H9 (cell line): ENCODE results near the gene MGAT4B. TPM values are rescaled to one million over a fixed set of nuclear protein-coding genes. Genes with fewer than 3 reads are reported as not detected.

Experiments used
- DNase-seq: peaks from one replicate; pipeline ENCODE4 v3.0.0-alpha.2; 2017
- H2AFZ ChIP-seq: one replicate; pipeline ENCODE4 v1.6.1; 2013; ENCODE audit warnings: mild to moderate bottlenecking, low read length, control low read depth, moderate library complexity
- H2AK5ac ChIP-seq: 2 replicates; pipeline ENCODE4 v1.6.1; 2013; ENCODE audit warnings: low read length, control low read depth, mixed read lengths; ENCODE audit not compliant: insufficient read length
- H2BK120ac ChIP-seq: one replicate; pipeline ENCODE4 v1.6.1; 2013; ENCODE audit warnings: low read depth, mild to moderate bottlenecking, low read length, control low read depth, inconsistent platforms; ENCODE audit not compliant: poor library complexity, severe bottlenecking
- H2BK12ac ChIP-seq: 2 replicates; pipeline ENCODE4 v1.6.1; 2013; ENCODE audit warnings: low read length, control low read depth, mixed read lengths, low read depth; ENCODE audit not compliant: insufficient read length
- H2BK15ac ChIP-seq: 2 replicates; pipeline ENCODE4 v1.6.1; 2013; ENCODE audit warnings: low read depth, low read length, control low read depth
- H2BK20ac ChIP-seq: one replicate; pipeline ENCODE4 v1.6.1; 2013; ENCODE audit warnings: low read depth, mild to moderate bottlenecking, low read length, control low read depth, inconsistent platforms; ENCODE audit not compliant: poor library complexity, severe bottlenecking
- H2BK5ac ChIP-seq: 2 replicates; pipeline ENCODE4 v1.6.1; 2013; ENCODE audit warnings: low read length, control low read depth, mixed read lengths; ENCODE audit not compliant: insufficient read length
- H3K14ac ChIP-seq: 2 replicates; pipeline ENCODE4 v1.6.1; 2013; ENCODE audit warnings: low read length, control low read depth; ENCODE audit not compliant: insufficient read depth
- H3K18ac ChIP-seq: 2 replicates; pipeline ENCODE4 v1.6.1; 2013; ENCODE audit warnings: low read depth, mild to moderate bottlenecking, mixed read lengths, low read length, control low read depth; ENCODE audit not compliant: insufficient read length
- H3K23ac ChIP-seq: 2 replicates; pipeline ENCODE4 v1.6.1; 2013; ENCODE audit warnings: low read length, control low read depth, mixed read lengths, low read depth; ENCODE audit not compliant: insufficient read length
- H3K23me2 ChIP-seq: 2 replicates; pipeline ENCODE4 v1.6.1; 2013; ENCODE audit warnings: low read depth, mild to moderate bottlenecking, mixed read lengths, low read length, control low read depth; ENCODE audit not compliant: insufficient read length, poor library complexity, severe bottlenecking
- H3K27ac ChIP-seq: 2 replicates; pipeline ENCODE4 v1.5.1; 2013; ENCODE audit warnings: low read length, control low read depth, mixed read lengths, low read depth; ENCODE audit not compliant: insufficient read length
- H3K27me3 ChIP-seq: 2 replicates; pipeline ENCODE4 v1.6.1; 2013; ENCODE audit warnings: low read length, control low read depth, inconsistent platforms; ENCODE audit not compliant: insufficient read depth
- H3K4ac ChIP-seq: 2 replicates; pipeline ENCODE4 v1.6.1; 2013; ENCODE audit warnings: low read depth, mild to moderate bottlenecking, control low read depth, inconsistent platforms, low read length, moderate library complexity
- H3K4me1 ChIP-seq: 2 replicates; pipeline ENCODE4 v1.6.1; 2013; ENCODE audit warnings: low read length, control low read depth, inconsistent platforms; ENCODE audit not compliant: insufficient read depth
- H3K4me2 ChIP-seq: 2 replicates; pipeline ENCODE4 v1.6.1; 2013; ENCODE audit warnings: low read length, control low read depth, mixed read lengths; ENCODE audit not compliant: insufficient read length, insufficient read depth
- H3K56ac ChIP-seq: 2 replicates; pipeline ENCODE4 v1.6.1; 2013; ENCODE audit warnings: low read depth, mild to moderate bottlenecking, mixed read lengths, low read length, control low read depth; ENCODE audit not compliant: insufficient read length
- H3K79me1 ChIP-seq: 2 replicates; pipeline ENCODE4 v1.6.1; 2013; ENCODE audit warnings: low read depth, mild to moderate bottlenecking, moderate library complexity, low read length, control low read depth, inconsistent platforms; ENCODE audit not compliant: insufficient read depth, poor library complexity, severe bottlenecking
- H3K79me2 ChIP-seq: 2 replicates; pipeline ENCODE4 v1.6.1; 2013; ENCODE audit warnings: low read length, control low read depth, inconsistent platforms; ENCODE audit not compliant: insufficient read depth
- H3K9ac ChIP-seq: 2 replicates; pipeline ENCODE4 v1.6.1; 2013; ENCODE audit warnings: low read length, control low read depth, mixed read lengths; ENCODE audit not compliant: insufficient read length; ENCODE audit errors: extremely low read depth
- H3K9me3 ChIP-seq: one replicate; pipeline ENCODE4 v1.6.1; 2013; ENCODE audit warnings: low read depth, low read length, inconsistent platforms; ENCODE audit not compliant: control insufficient read depth
- H3T11ph ChIP-seq: one replicate; pipeline ENCODE4 v1.6.1; 2013; ENCODE audit warnings: mild to moderate bottlenecking, low read length, control low read depth, inconsistent platforms
- H4K20me1 ChIP-seq: one replicate; pipeline ENCODE4 v1.6.1; 2013; ENCODE audit not compliant: control insufficient read depth, insufficient read length, insufficient read depth
- H4K5ac ChIP-seq: 2 replicates; pipeline ENCODE4 v1.6.1; 2013; ENCODE audit warnings: low read depth, mild to moderate bottlenecking, mixed read lengths, low read length, control low read depth; ENCODE audit not compliant: insufficient read length
- H4K8ac ChIP-seq: replicated peaks from 2 replicates; pipeline ENCODE4 v1.6.1; 2013; ENCODE audit warnings: low read length, control low read depth, mixed read lengths, low read depth; ENCODE audit not compliant: insufficient read length
- H4K91ac ChIP-seq: 2 replicates; pipeline ENCODE4 v1.6.1; 2013; ENCODE audit warnings: low read depth, mild to moderate bottlenecking, moderate library complexity, mixed read lengths, low read length, control low read depth; ENCODE audit not compliant: insufficient read length
- H3K27ac Mint-ChIP-seq, 3 experiments: 2 replicates in 2 of 3; 3 replicates in 1 of 3; pipeline ENCODE4 v1.8.0; 2020 to 2021; ENCODE audit warnings: mixed read lengths in 3 of 3, mild to moderate bottlenecking in 1 of 3, moderate library complexity in 1 of 3
- H3K27me3 Mint-ChIP-seq: 2 replicates; pipeline ENCODE4 v1.8.0; 2021; ENCODE audit warnings: low read depth, mild to moderate bottlenecking, moderate library complexity, mixed read lengths
- H3K36me3 Mint-ChIP-seq, 3 experiments: 2 replicates in 2 of 3; 3 replicates in 1 of 3; pipeline ENCODE4 v1.8.0; 2020 to 2021; ENCODE audit warnings: low read depth in 3 of 3, mixed read lengths in 3 of 3; ENCODE audit not compliant: insufficient read depth in 1 of 3
- H3K4me1 Mint-ChIP-seq, 2 experiments: 2 replicates each; pipeline ENCODE4 v1.8.0; 2020; ENCODE audit warnings: mixed read lengths in 2 of 2
- H3K4me3 Mint-ChIP-seq, 2 experiments: 2 replicates in 1 of 2; 3 replicates in 1 of 2; pipeline ENCODE4 v1.8.0; 2020 to 2021; ENCODE audit warnings: mild to moderate bottlenecking in 2 of 2, mixed read lengths in 2 of 2, moderate library complexity in 1 of 2
- H3K9me3 Mint-ChIP-seq, 2 experiments: 2 replicates in 1 of 2; 3 replicates in 1 of 2; pipeline ENCODE4 v1.8.0; 2020; ENCODE audit warnings: mild to moderate bottlenecking in 2 of 2, mixed read lengths in 2 of 2, moderate library complexity in 1 of 2
- WGBS: extraction: QIAGEN DNeasy Blood & Tissue Kit; methylation state at CpG from one replicate; pipeline ENCODE4 v1.1.7; 2013; ENCODE audit warnings: missing lambda C conversion rate, low lambda C conversion rate, mixed read lengths; ENCODE audit not compliant: insufficient read length; ENCODE audit errors: extremely low coverage; 5-methylcytosine and 5-hydroxymethylcytosine counted together
- total RNA-seq: library from RNA; stranded (reverse); gene quantifications from 2 replicates; pipeline ENCODE4 v1.2.1, GENCODE V29; 2021
- TF ChIP-seq, protein P1 (sequence below): fragments of 200-600 bp; sonication (generic); conservative IDR thresholded peaks from 3 replicates; pipeline ENCODE4 v1.8.0; 2021; ENCODE audit warnings: antibody characterized with exemption, mild to moderate bottlenecking

The MGAT4B gene
- total RNA-seq, 1 experiment from 2014 or later = 147 TPM

DNA sequence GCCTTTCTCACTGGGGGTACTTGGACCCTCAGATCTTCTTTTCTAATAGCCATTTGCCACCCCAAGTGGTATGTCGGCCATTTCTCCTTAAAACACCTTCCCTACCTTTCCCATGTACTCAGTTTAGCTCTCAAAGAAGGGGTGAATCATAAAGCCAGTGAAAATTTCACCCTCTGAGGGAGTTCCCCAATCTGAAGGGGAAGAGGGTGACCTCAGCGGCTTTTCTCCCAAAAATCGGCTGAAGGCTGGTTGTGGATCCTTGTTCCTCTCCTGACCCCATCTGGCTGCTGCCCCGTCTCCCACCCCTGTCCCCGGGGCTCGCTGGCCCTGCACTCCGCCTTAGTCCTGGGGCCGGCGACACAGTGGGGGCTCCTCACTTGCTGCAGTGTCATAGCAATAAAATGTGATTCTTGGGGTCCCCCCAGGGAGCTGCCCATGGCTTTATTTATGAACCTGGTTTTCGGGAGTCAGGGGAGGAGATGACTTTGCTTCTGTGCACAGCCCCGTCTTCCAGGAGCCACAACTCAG is 30.2 kb downstream of the MGAT4B start:
- no peak overlapping the region for H2BK15ac ChIP-seq
- peaks cover 39 to 77% (median 62%) of the 10 kb centered on the region in 3 experiments for H3K36me3 Mint-ChIP-seq
- H3K4me3 Mint-ChIP-seq = no peak overlapping the region

More for the DNA sequence above, 30.2 kb downstream of the MGAT4B start:
- Histone ChIP-seq H4K8ac (no peak overlapping the region), H3K79me1 (no peaks in the 10 kb centered on the region), H3K9ac (no peak overlapping the region), H3K56ac (no peak overlapping the region), H4K91ac (no peak overlapping the region), H3K23me2 (no peaks in the 10 kb centered on the region), H3K79me2 (no peaks in the 10 kb centered on the region), H3T11ph (no peak overlapping the region), H3K27me3 (no peaks in the 10 kb centered on the region), H2BK5ac (no peak overlapping the region), H3K4me1 (no peaks in the 10 kb centered on the region), H2BK12ac (no peak overlapping the region), H3K27ac (no peak overlapping the region), H3K4ac (no peak overlapping the region), H3K14ac (no peak overlapping the region), H3K18ac (no peak overlapping the region), H2AFZ (no peak overlapping the region), H3K9me3 (no peaks in the 10 kb centered on the region), H2BK20ac (no peak overlapping the region), H3K4me2 (no peak overlapping the region), H4K5ac (no peak overlapping the region), H4K20me1 (peaks cover 2% of the 10 kb centered on the region), H2AK5ac (no peak overlapping the region), H2BK120ac (no peak overlapping the region), H3K23ac (no peak overlapping the region)
- DNase-seq = no peak
- Mint-ChIP-seq H3K4me1 (no peaks in the 10 kb centered on the region), H3K27me3 (peaks cover 2% of the 10 kb centered on the region; the same call in 1 of the 2 replicates), H3K9me3 (no peaks in the 10 kb centered on the region), H3K27ac (0 out of 7 replicates have a peak overlapping the region, but pooled peaks of 1 of the 3 experiments have one; percentile 29)
- WGBS = no CpG with 5 or more reads among the region's 11 CpGs
- TF ChIP-seq, protein P1, sequence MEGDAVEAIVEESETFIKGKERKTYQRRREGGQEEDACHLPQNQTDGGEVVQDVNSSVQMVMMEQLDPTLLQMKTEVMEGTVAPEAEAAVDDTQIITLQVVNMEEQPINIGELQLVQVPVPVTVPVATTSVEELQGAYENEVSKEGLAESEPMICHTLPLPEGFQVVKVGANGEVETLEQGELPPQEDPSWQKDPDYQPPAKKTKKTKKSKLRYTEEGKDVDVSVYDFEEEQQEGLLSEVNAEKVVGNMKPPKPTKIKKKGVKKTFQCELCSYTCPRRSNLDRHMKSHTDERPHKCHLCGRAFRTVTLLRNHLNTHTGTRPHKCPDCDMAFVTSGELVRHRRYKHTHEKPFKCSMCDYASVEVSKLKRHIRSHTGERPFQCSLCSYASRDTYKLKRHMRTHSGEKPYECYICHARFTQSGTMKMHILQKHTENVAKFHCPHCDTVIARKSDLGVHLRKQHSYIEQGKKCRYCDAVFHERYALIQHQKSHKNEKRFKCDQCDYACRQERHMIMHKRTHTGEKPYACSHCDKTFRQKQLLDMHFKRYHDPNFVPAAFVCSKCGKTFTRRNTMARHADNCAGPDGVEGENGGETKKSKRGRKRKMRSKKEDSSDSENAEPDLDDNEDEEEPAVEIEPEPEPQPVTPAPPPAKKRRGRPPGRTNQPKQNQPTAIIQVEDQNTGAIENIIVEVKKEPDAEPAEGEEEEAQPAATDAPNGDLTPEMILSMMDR = no peak
